ENCODE data around the gene SPAG7.

SPAG7 gene

DNA sequence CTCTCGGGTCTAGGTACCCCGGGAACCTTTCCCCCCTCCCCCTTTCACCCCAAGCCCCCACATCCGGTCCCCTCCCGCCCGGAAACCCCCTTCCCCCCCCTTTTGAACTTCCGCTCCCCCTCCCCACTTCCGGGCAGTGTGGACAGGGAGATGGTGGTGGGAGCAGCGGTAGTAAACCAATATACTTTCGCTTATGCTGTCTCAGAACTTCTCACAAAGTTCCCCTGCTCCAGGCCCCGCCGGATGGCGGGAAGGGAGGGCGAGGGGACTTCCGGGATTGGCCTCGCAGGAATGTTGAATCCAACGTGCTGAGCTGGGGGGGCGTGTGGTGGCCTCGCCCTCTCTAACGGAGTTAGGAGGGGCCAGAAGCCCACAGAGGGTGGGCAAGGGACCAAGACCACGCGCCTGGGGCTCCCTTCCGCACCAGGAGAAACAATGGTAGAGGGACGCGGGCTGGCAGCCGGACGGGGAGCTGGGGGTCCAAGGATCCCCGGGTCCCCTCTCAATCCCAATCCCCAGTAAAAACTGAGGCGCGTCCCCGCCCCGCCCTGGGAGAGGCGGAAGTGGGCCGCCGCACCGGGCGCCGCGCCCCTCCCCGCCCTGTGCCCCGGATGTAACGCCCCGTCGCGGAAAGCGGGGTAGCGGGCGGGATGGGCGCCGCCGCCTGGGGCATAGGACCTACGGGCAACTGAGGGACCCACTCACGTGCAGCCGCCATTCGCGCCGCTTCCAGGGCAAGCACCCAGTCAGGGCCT is 20.0 kb downstream of the SPAG7 start:
- Histone ChIP-seq H3K36me3 (ENCODE audit: insufficient read depth, low read depth, low read length) (peaks cover 46% of the 10 kb centered on the region), H3K4me1 (ENCODE audit: insufficient read depth, low read length) (peaks cover 21% of the 10 kb centered on the region), H3K9ac (ENCODE audit: low read depth, low read length) (peak overlapping the region; percentile 99), H3K27me3 (ENCODE audit: insufficient read depth, low read length) (no peaks in the 10 kb centered on the region), H3K9me3 (ENCODE audit: insufficient read depth, low read depth, low read length) (no peaks in the 10 kb centered on the region), H3K27ac (ENCODE audit: low read length) (peak overlapping the region; percentile 99), H3K4me3 (ENCODE audit: low read length) (peak overlapping the region; percentile 98)

DNA sequence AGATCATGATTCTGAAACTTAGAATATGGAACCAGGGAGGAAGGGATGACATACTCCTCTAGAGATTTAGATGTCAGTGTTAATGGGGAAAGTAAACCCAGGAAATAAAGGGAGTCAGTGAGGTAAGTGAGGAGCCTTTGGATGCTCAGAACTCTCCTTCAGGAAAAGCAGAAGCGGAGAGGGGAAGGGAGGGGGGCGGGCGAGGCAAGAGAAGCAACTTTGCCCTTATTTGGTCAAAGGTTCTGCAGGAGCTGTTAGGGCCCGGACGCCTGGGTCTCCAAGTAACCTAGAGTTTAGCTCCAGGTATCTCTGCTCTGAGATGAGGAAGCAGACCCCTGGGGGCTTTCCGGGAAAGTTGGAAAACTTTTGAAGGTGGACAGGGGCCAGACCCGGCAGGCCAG is 20.6 kb downstream of the SPAG7 start:
- no peaks in the 10 kb centered on the region for H3K9me3 ChIP-seq (ENCODE audit: insufficient read depth, low read depth, low read length)

DNA sequence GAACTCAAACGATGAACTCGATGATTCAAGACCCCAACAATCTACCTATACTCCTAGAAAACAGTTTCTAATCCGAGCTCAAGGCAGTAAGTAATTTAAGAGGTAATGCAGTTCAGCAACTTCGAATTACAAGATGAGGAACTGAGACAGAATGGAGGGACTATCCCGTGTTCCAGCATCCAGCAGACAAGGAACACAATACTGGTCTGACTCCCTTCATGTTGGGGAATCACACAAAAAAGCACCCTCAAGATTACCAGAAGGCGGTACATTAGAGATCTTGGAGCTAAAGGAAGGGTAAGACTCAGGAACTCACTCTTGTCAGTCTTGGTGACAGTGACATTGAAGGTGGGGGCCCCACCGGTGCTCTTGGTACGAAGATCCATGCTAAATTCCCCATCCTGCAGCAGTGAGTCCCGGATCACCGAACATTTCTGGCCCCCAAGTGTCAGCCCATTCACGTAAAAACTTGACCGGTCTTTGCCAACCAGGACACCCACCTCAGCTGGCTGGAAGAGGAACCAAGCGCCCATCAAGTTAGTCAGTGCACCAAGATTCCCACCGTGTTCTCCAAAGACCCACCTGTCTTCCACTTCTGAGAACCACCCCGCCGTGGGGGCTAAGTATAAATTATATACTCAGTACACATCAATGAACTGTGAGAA is 21.2 kb downstream of the SPAG7 start:
- Histone ChIP-seq H3K9me3 (ENCODE audit: insufficient read depth, low read depth, low read length) (no peaks in the 10 kb centered on the region), H3K36me3 (ENCODE audit: insufficient read depth, low read depth, low read length) (peaks cover 55% of the 10 kb centered on the region), H3K4me1 (ENCODE audit: insufficient read depth, low read length) (peaks cover 16% of the 10 kb centered on the region), H3K27ac (ENCODE audit: low read length) (peak overlapping the region; percentile 62), H3K27me3 (ENCODE audit: insufficient read depth, low read length) (no peaks in the 10 kb centered on the region), H3K9ac (ENCODE audit: low read depth, low read length) (peak overlapping the region; percentile 99), H3K4me3 (ENCODE audit: low read length) (peak overlapping the region; percentile 98)

More for the DNA sequence above, 20.6 kb downstream of the SPAG7 start:
- Histone ChIP-seq H3K9ac (ENCODE audit: low read depth, low read length) (peak overlapping the region; percentile 99), H3K27ac (ENCODE audit: low read length) (peak overlapping the region; percentile 62), H3K4me1 (ENCODE audit: insufficient read depth, low read length) (peaks cover 21% of the 10 kb centered on the region), H3K27me3 (ENCODE audit: insufficient read depth, low read length) (no peaks in the 10 kb centered on the region), H3K4me3 (ENCODE audit: low read length) (peak overlapping the region; percentile 98), H3K36me3 (ENCODE audit: insufficient read depth, low read depth, low read length) (peaks cover 51% of the 10 kb centered on the region)

DNA sequence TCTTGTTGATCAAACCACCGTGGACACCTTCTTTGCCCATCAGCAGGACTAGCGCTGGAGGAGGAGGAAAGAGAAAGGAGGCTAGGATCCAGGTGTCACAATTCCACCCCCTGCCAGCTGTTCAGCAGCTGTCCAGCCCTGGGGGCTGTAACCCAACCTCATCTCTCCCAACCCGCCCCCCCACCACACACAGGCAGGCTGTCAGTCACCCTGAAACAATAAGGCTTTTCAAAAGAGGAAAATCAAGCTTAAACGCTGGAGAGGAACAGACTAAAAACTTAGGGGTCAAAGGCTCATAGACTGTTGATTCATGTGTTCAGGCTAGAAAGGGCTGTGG is 21.7 kb downstream of the SPAG7 start:
- H3K27ac ChIP-seq (ENCODE audit: low read length): no peak overlapping the region
- H3K9ac ChIP-seq (ENCODE audit: low read depth, low read length): peak overlapping the region; percentile 99
- H3K27me3 ChIP-seq (ENCODE audit: insufficient read depth, low read length): no peaks in the 10 kb centered on the region
- peak overlapping the region; percentile 98 for H3K4me3 ChIP-seq (ENCODE audit: low read length)
- H3K9me3 ChIP-seq (ENCODE audit: insufficient read depth, low read depth, low read length): no peaks in the 10 kb centered on the region
- peaks cover 55% of the 10 kb centered on the region for H3K36me3 ChIP-seq (ENCODE audit: insufficient read depth, low read depth, low read length)
- peaks cover 15% of the 10 kb centered on the region for H3K4me1 ChIP-seq (ENCODE audit: insufficient read depth, low read length)

DNA sequence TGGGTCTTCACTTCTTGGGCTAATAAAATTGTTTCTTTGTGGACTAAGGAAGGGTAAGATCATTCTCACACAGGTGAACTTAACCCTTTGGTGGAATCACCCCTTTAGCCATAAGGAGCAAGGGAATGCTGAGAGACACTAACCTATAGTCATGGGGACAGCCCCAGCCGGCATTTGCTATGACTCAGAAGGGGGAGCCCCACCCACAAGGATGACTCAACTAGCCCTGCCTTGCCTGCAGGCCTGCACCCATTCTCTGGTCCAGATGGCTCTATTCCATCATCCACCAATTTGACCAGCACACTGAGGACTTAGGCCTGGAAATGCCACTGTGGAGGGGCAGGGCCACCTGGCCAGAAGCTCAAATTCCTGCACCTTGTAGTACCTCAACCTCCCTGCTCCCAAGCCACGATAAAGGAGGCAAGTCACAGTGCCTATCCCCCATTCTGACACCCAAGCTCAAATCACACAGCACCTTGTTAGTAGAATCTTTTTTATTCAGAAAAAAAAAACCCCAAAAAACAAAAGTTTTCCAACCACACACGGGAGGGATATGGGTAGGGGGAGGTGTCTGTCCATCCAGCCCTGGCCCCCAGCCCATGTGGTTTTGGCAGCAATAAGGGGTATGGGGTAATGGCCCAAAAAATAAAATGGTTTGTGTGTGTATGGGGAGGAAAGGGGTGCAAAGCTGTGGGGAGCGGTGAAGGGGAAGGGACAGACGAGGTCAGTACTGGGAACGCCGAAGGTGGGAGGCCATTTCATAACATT is 22.3 kb downstream of the SPAG7 start:
- Histone ChIP-seq H3K9me3 (ENCODE audit: insufficient read depth, low read depth, low read length) (no peaks in the 10 kb centered on the region), H3K27ac (ENCODE audit: low read length) (no peak overlapping the region), H3K4me3 (ENCODE audit: low read length) (peak overlapping the region; percentile 34; the same call in 1 of the 2 replicates), H3K27me3 (ENCODE audit: insufficient read depth, low read length) (no peaks in the 10 kb centered on the region), H3K36me3 (ENCODE audit: insufficient read depth, low read depth, low read length) (peaks cover 55% of the 10 kb centered on the region), H3K9ac (ENCODE audit: low read depth, low read length) (peak overlapping the region; percentile 48; the same call in 1 of the 2 replicates), H3K4me1 (ENCODE audit: insufficient read depth, low read length) (peaks cover 12% of the 10 kb centered on the region; the same call in 1 of the 2 replicates)

DNA sequence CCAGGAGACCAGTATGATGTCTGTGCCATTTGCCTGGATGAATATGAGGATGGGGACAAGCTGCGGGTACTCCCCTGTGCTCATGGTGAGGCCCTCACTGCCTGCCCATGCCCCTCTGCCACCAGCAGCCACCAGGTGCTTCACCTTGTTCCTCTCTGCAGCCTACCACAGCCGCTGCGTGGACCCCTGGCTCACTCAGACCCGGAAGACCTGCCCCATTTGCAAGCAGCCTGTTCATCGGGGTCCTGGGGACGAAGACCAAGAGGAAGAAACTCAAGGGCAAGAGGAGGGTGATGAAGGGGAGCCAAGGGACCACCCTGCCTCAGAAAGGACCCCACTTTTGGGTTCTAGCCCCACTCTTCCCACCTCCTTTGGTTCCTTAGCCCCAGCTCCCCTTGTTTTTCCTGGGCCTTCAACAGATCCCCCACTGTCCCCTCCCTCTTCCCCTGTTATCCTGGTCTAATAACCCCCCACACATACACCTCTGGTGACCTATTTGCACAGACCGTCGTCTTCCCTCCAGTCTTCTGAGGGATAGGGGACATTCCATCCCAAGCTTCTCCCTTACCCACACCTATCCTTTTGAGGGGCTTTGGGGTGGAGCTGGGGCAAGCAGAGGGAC is 23.0 kb downstream of the SPAG7 start:
- Histone ChIP-seq H3K36me3 (ENCODE audit: insufficient read depth, low read depth, low read length) (peaks cover 55% of the 10 kb centered on the region), H3K9ac (ENCODE audit: low read depth, low read length) (peak overlapping the region; percentile 48; the same call in 1 of the 2 replicates), H3K4me3 (ENCODE audit: low read length) (no peak overlapping the region), H3K27ac (ENCODE audit: low read length) (no peak overlapping the region), H3K27me3 (ENCODE audit: insufficient read depth, low read length) (no peaks in the 10 kb centered on the region), H3K4me1 (ENCODE audit: insufficient read depth, low read length) (peaks cover 12% of the 10 kb centered on the region; the same call in 1 of the 2 replicates), H3K9me3 (ENCODE audit: insufficient read depth, low read depth, low read length) (no peaks in the 10 kb centered on the region)

DNA sequence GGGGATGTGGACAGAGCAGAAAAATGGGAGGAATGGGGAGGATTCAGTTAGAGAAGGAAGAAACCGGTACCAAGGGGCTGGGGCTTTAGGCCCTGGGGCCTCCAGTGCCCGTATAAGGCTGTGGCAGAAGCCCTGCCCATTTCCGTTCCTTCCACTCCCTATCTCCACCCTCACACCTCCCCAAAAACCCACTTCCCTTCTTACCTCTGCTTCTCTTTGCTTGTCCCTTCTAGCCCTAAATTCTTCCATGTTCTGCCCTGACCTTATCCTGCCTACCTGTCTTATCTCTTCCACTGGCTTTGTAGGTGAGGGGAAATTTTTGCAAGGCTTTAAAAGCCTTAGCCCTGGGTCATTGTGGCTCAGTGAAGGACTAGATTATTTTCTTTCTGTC is 23.5 kb downstream of the SPAG7 start:
- Histone ChIP-seq H3K9ac (ENCODE audit: low read depth, low read length) (no peak overlapping the region), H3K4me3 (ENCODE audit: low read length) (no peak overlapping the region), H3K4me1 (ENCODE audit: insufficient read depth, low read length) (peaks cover 12% of the 10 kb centered on the region; the same call in 1 of the 2 replicates), H3K9me3 (ENCODE audit: insufficient read depth, low read depth, low read length) (no peaks in the 10 kb centered on the region), H3K36me3 (ENCODE audit: insufficient read depth, low read depth, low read length) (peaks cover 55% of the 10 kb centered on the region), H3K27me3 (ENCODE audit: insufficient read depth, low read length) (no peaks in the 10 kb centered on the region), H3K27ac (ENCODE audit: low read length) (no peak overlapping the region)

DNA sequence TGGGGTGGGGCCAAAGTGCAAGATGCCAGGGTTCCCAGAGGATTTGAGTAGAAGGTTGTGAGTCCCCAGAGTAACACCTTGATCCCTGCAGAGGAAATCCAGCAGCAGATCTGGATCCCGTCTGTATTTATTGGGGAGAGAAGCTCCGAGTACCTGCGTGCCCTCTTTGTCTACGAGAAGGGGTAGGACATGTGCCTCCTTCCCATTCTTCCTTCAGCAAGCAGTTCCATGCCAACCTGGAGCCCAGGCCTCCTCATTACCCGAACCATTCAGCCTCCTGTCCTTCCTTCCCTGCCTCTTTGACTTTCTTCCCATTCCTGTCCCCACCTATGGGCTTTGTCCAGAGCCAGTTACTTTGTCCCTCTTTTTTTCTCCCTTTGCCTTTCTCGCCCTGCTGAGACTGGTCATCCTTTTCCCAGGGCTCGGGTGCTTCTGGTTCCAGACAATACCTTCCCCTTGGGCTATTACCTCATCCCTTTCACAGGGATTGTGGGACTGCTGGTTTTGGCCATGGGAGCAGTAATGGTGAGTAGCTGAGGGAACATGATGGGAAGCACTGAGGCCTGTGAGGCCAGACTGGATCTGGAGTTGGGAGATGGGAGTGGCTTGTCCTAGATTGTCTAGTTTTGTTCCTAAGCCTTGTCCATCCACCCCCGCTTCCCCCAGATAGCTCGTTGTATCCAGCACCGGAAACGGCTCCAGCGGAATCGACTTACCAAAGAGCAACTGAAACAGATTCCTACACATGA is 24.7 kb downstream of the SPAG7 start:
- H3K9ac ChIP-seq (ENCODE audit: low read depth, low read length): no peak overlapping the region
- no peaks in the 10 kb centered on the region for H3K9me3 ChIP-seq (ENCODE audit: insufficient read depth, low read depth, low read length)
- H3K27ac ChIP-seq (ENCODE audit: low read length): no peak overlapping the region
- no peaks in the 10 kb centered on the region for H3K27me3 ChIP-seq (ENCODE audit: insufficient read depth, low read length)
- no peak overlapping the region for H3K4me3 ChIP-seq (ENCODE audit: low read length)
- peaks cover 12% of the 10 kb centered on the region; the same call in 1 of the 2 replicates for H3K4me1 ChIP-seq (ENCODE audit: insufficient read depth, low read length)
- H3K36me3 ChIP-seq (ENCODE audit: insufficient read depth, low read depth, low read length): peaks cover 63% of the 10 kb centered on the region

DNA sequence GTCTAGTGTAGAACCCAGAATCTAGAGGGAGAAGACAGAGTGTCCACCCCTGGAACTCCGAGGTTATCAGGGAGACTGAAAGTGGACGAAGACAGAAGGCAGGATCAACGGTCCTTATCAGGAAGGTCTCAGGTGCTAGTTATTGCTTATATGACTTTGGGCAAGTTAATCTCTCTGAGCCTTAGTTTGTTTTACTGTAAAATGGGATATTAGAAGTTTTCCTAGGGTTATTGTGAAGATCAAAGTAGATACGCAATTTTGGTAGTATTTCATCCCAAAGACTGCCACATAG is 26.4 kb downstream of the SPAG7 start:
- Histone ChIP-seq H3K9me3 (ENCODE audit: insufficient read depth, low read depth, low read length) (no peaks in the 10 kb centered on the region), H3K9ac (ENCODE audit: low read depth, low read length) (peak overlapping the region; percentile 88), H3K4me1 (ENCODE audit: insufficient read depth, low read length) (peaks cover 10% of the 10 kb centered on the region; the same call in 1 of the 2 replicates), H3K27ac (ENCODE audit: low read length) (no peak overlapping the region), H3K36me3 (ENCODE audit: insufficient read depth, low read depth, low read length) (peaks cover 71% of the 10 kb centered on the region), H3K27me3 (ENCODE audit: insufficient read depth, low read length) (no peaks in the 10 kb centered on the region), H3K4me3 (ENCODE audit: low read length) (peak overlapping the region; percentile 97)

DNA sequence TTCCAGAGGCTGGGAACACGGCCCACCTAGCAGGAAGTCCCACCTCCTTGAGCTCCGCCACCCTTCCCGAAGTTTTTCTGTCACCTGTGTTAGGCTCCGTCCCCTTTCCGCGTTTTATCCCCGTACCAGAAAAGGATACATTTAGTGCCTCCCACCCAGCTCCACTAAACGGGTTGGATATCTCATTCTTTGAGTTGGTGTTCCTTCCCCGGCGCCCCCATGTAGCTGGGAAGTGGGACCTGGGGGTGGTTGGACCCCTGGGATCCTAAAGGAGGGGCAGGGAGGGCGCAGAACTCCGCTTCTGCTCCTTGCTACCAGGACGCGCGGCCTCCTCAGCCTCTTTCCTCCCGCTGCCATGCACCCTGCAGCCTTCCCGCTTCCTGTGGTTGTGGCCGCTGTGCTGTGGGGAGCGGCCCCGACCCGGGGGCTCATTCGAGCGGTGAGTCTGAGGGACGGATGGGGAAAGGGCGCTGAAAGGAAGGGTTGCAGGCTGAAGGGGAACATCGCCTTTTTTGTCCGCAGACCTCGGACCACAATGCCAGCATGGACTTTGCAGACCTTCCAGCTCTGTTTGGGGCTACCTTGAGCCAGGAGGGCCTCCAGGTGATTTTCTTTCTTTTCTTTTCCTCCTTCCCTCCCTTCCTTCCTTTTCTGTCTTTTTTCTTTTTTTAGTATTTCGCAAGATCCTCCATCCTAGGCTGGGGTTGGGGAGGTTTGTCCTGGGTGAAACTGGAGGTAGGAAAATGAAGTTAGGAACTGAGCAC is 26.9 kb downstream of the SPAG7 start:
- no peaks in the 10 kb centered on the region for H3K27me3 ChIP-seq (ENCODE audit: insufficient read depth, low read length)
- peaks cover 7% of the 10 kb centered on the region; the same call in 1 of the 2 replicates for H3K4me1 ChIP-seq (ENCODE audit: insufficient read depth, low read length)
- H3K9ac ChIP-seq (ENCODE audit: low read depth, low read length): peak overlapping the region; percentile 88
- peak overlapping the region; percentile 20 for H3K27ac ChIP-seq (ENCODE audit: low read length)
- peaks cover 67% of the 10 kb centered on the region for H3K36me3 ChIP-seq (ENCODE audit: insufficient read depth, low read depth, low read length)
- H3K9me3 ChIP-seq (ENCODE audit: insufficient read depth, low read depth, low read length): no peaks in the 10 kb centered on the region
- H3K4me3 ChIP-seq (ENCODE audit: low read length): peak overlapping the region; percentile 97

Measured in iPS-20b (cell line).